NT2/D1 (cell line): ENCODE data around the gene SNAPC3.
"Not testable (repeated sequence)": the region's sequence is repeated elsewhere in the genome, so short reads cannot be mapped to it uniquely, and the experiment has no call there.

Experiments used
- DNase-seq: peaks from one replicate; pipeline ENCODE4 v3.0.0-alpha.2; 2011; ENCODE audit warnings: low read depth, low spot score
- H3K27me3 ChIP-seq: 2 replicates; pipeline ENCODE4 v1.6.0; 2011; ENCODE audit warnings: mild to moderate bottlenecking; ENCODE audit not compliant: insufficient read length, insufficient read depth
- H3K36me3 ChIP-seq: 2 replicates; pipeline ENCODE4 v1.6.1; 2011; ENCODE audit warnings: mild to moderate bottlenecking, low read length, mixed read lengths; ENCODE audit not compliant: insufficient read depth, insufficient read length
- H3K4me1 ChIP-seq: 2 replicates; pipeline ENCODE4 v1.5.1; 2011; ENCODE audit not compliant: insufficient read depth, insufficient read length
- H3K4me3 ChIP-seq: 2 replicates; pipeline ENCODE4 v1.5.1; 2011; ENCODE audit warnings: low read depth; ENCODE audit not compliant: insufficient read length
- H3K9ac ChIP-seq: 2 replicates; pipeline ENCODE4 v1.6.0; 2011; ENCODE audit warnings: low read depth; ENCODE audit not compliant: insufficient read length
- H3K9me3 ChIP-seq: 2 replicates; pipeline ENCODE4 v1.5.1; 2011; ENCODE audit warnings: mild to moderate bottlenecking, low read length; ENCODE audit not compliant: insufficient read depth
- SUZ12 ChIP-seq: IDR thresholded peaks from 2 replicates; pipeline ENCODE4 v1.6.1; 2011; ENCODE audit not compliant: insufficient read length, insufficient read depth; ENCODE audit errors: extremely low read depth
- YY1 ChIP-seq: IDR thresholded peaks from 2 replicates; pipeline ENCODE4 v1.6.1; 2011; ENCODE audit not compliant: insufficient read length, insufficient read depth
- ZNF274 ChIP-seq: IDR thresholded peaks from 2 replicates; pipeline ENCODE4 v1.6.1; 2011; ENCODE audit warnings: mild to moderate bottlenecking, low read depth, low read length

Gene SNAPC3

DNA sequence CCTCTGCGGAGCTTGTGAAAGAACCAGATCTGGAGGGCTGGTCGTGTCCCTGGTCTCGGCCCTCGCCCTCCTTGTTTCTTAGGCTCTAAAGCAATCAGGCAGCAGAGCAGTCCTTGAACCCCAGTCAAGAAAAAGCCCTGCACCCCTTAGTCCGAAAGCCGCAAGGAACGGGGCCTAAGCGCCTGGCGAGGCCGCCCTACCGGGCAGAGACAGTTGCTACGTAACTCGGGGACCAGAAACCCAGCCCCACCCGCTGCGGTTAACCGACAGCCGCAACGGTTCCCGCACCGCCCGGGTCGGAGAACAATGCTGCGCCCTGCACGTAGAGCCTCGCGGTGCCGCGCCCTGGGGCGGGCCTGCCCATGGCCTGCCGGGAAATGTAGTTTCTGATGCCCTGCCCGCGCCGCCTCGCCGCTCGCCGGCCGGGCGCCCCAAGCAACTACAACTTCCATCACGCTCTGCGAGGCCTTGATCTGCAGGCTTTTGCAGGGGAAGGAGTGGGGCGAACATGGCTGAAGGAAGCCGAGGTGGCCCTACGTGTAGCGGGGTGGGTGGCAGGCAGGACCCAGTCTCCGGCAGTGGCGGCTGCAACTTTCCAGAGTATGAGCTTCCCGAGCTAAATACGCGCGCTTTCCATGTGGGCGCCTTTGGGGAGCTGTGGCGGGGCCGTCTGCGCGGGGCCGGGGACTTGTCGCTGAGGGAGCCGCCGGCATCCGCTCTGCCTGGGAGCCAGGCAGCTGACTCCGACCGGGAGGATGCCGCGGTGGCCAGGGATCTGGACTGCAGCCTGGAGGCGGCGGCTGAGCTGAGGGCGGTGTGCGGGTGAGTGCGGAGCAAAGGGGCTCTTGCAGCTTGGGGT lies at the start of gene SNAPC3:
Gene SNAPC3 (plus strand): TSS at position 505 of the 859 bp plus-strand sequence. CDS start 4 bp downstream, at position 509.
- Histone ChIP-seq H3K27me3 (no peaks in the 10 kb centered on the region), H3K4me1 (no peaks in the 10 kb centered on the region), H3K36me3 (peaks cover 37% of the 10 kb centered on the region), H3K9ac (peak within 1 kb of the TSS; percentile 98), H3K4me3 (peak within 1 kb of the TSS; percentile 95), H3K9me3 (no peaks in the 10 kb centered on the region)
- peak; percentile 94 for DNase-seq
- TF ChIP-seq YY1: peak; percentile 82
- no peak for TF ChIP-seq SUZ12
- no peak for TF ChIP-seq ZNF274

DNA sequence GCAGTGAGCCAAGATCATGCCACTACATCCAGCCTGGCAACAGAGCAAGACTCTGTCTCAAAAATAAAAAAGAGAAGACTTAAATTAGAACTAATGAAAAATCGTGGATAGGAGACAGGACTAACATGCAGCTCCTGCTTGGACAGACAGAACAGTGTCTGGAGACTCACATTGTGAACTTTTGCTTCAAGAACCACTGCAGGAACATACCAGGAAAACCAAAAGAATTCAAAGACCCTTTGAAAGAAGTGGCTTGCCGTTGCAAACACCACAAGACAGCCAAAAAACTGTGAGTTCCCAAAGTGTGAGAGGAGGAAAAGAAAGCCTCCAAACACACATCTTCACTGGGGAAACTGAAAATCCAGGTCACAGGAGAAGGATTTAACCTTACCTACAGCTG lies 48.8 kb upstream of the SNAPC3 start:
- Histone ChIP-seq H3K36me3 (no peaks in the 10 kb centered on the region), H3K9me3 (peaks cover 3% of the 10 kb centered on the region; the same call in 1 of the 2 replicates)

DNA sequence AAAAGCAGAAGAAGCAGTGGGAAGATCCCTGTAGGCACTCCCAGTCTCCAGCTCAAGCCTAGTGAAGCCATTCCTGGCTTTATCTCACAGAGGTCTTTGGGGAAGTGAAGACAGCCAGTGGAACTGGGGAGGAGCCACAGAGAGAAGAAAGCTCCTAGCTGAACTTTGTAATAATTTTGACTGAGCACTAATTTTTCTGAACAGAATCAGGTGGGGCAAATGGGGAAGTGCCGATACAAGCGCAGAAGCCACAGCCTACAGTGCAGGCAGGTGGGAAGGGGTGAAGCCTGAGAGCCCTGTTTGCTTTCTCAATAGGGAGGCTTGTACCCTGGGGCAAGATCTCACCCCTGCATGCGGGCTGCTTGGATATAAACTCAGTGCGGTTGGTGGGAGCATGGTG lies 48.4 kb upstream of the SNAPC3 start:
- no peaks in the 10 kb centered on the region for H3K36me3 ChIP-seq
- TF ChIP-seq ZNF274: no peak
- TF ChIP-seq YY1: no peak
- TF ChIP-seq SUZ12: no peak
- H3K4me1 ChIP-seq: peaks cover 3% of the 10 kb centered on the region
- no peaks in the 10 kb centered on the region for H3K27me3 ChIP-seq
- no peak overlapping the region for H3K4me3 ChIP-seq
- DNase-seq: no peak
- peaks cover 3% of the 10 kb centered on the region; the same call in 1 of the 2 replicates for H3K9me3 ChIP-seq
- no peak overlapping the region for H3K9ac ChIP-seq

More for the DNA sequence above, 48.8 kb upstream of the SNAPC3 start:
- Histone ChIP-seq H3K4me1 (peaks cover 3% of the 10 kb centered on the region), H3K27me3 (no peaks in the 10 kb centered on the region), H3K4me3 (no peak overlapping the region), H3K9ac (no peak overlapping the region)
- TF ChIP-seq YY1 (no peak), ZNF274 (no peak), SUZ12 (no peak)
- no peak for DNase-seq

DNA sequence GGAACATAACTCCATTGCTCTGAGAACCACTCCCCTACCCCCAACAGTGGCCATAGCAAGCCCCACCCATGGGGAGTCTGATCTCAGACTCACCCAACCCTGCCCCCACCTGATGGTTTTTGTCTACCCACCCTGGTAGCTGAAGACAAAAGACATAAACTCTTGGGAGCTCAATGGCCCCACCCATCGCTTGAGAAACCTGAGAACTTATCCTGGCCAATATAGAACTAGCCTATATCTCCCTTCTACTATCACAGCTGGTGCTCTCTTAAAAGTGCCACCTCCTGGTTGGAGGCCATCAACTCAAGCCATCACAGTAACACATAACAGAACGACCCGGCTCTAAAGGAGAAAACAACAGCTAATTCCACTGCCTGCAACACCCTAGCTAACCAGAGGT lies 47.9 kb upstream of the SNAPC3 start:
- TF ChIP-seq SUZ12 (no peak), YY1 (no peak)
- H3K9ac ChIP-seq: no peak overlapping the region
- H3K27me3 ChIP-seq: no peaks in the 10 kb centered on the region
- H3K9me3 ChIP-seq: peaks cover 3% of the 10 kb centered on the region; the same call in 1 of the 2 replicates
- no peaks in the 10 kb centered on the region for H3K36me3 ChIP-seq
- H3K4me1 ChIP-seq: peaks cover 3% of the 10 kb centered on the region
- DNase-seq: no peak
- H3K4me3 ChIP-seq: no peak overlapping the region

DNA sequence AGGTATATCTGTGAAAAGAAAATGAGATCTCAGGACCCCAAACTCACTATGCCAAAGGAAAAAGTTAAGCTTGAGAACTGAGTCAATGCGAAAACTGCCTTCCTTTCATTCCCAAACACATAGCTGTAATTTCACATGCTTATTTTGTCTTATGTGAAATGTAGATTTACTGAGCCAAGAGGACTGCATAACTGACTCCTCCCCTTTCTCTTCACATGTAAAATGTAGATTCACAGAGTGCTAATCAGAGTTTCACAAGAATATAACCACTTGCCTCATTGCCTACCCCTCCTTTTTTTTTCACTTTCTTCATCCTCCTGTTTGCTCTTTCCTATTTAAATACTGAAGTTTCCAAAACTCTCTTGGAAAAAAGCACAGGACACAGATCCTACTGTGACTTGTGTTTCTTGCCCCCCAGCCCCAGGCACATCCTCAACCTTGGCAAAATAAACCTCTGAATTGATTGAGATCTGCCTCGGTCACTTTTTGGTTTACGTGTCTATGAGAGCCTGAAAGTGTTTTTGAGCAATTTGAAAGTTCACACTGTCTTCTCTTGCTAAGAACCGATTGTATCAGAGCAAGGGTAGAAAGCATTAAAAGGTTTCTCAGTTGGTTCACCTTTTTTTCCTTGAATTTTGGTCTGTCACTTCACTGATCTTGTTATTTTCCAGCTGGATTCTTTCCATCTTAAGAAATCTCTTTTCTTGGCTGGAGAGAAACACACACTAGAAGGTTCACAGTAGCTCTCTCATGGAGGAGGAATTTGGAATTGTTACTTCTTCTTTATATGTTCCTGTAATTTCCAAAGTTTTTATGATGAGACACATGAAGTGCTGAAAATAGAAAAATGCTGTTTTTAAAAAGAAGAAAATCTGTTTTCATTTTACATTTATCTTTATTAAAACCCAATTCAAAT lies 44.8 kb upstream of the SNAPC3 start:
- H3K36me3 ChIP-seq: no peaks in the 10 kb centered on the region
- TF ChIP-seq SUZ12 (no peak), YY1 (no peak), ZNF274 (no peak)
- H3K9ac ChIP-seq: no peak overlapping the region
- H3K4me3 ChIP-seq: no peak overlapping the region
- peaks cover 3% of the 10 kb centered on the region; the same call in 1 of the 2 replicates for H3K9me3 ChIP-seq
- peaks cover 3% of the 10 kb centered on the region for H3K4me1 ChIP-seq
- H3K27me3 ChIP-seq: no peaks in the 10 kb centered on the region
- no peak for DNase-seq

DNA sequence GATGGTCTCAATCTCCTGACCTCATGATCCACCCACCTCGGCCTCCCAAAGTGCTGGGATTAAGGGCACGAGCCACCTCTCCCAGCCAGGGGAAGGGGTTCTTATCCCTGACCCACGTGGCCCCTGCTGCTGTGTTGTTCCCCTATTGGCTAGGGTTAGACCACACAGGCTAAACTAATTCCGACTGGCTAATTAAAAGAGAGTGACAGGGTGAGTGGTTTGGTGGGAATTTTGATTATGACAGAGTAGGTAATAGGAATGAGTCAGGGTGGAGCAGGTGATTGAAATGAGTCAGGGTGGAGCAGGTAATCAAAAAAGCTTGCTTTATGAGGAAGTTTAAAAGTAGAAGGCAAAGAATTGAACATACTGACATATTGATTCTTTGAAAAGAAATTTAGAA lies 43.4 kb upstream of the SNAPC3 start:
- H3K27me3 ChIP-seq, H3K4me1 ChIP-seq, DNase-seq, H3K4me3 ChIP-seq, H3K9ac ChIP-seq, H3K9me3 ChIP-seq, H3K36me3 ChIP-seq: not testable (repeated sequence)

DNA sequence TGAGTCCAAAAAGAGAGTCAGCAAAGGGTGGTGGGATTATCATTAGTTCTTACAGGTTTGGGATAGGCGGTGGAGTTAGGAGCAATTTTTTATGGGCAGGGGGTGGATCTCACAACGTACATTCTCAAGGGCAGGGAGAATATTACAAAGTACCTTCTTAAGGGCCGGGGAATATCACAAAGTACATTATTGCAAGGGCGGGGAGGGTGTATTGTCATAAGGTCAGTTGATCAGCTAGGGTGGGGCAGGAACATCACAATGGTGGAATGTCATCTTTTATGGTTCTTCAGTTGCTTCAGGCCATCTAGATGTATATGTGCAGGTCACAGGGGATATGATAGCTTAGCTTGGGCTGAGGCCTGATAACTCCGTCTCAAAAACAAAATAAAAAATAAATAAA lies 42.8 kb upstream of the SNAPC3 start:
- H3K9me3 ChIP-seq: not testable (repeated sequence)

More for the DNA sequence above, 42.8 kb upstream of the SNAPC3 start:
- not testable (repeated sequence) for H3K4me1 ChIP-seq, H3K4me3 ChIP-seq, DNase-seq, H3K27me3 ChIP-seq, H3K36me3 ChIP-seq, H3K9ac ChIP-seq
